ENCODE measurements around the gene CADPS2.

CADPS2 gene

GRCh38 chr7:122532406-122533269 lies 353.6 kb downstream of the CADPS2 start:
- no peak for DNase-seq (ENCODE audit: low read depth in 2 of 2)

- DNase-seq (ENCODE audit: low read depth in 2 of 2) = no peak
Observed at GRCh38 chr7:122528879-122529481, 357.3 kb downstream of the CADPS2 start.

DNA sequence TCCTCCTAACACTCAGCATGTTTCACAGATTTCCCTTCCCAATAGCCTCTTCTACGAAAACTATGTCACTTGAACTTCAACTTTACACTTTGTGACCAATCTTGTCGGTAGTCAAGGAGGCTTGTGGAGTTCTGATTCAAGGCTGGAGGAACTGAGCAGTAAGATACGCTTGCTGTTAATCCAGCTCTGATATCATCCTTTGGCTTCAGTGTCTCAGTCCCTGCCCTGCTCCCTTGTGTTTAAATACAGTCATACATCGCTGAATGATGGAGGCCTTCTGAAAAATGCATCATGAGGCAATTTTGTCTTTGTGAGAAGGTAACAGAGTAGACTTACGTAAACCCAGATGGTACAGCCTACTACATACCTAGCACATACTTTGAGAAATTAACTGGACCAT lies 360.9 kb downstream of the CADPS2 start:
- DNase-seq (ENCODE audit: low read depth in 2 of 2) = no peak

DNA sequence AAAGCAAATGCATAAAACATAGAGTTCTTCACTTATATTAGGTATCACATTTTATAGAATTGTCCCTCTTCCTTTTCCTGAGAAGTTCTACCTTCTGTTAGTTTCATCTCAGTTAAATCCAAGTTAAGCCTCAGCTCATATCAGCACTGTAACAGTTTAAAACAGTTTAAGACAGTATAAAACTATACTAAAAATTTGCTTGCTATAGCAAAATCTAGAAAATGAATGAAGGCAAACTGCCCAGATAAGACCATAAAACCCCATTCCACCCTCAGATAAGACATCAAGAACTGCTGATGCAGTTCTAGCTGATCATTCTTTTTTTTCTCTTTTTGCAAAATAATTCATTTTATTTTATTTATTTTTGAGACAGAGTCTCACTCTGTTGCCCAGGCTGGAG lies 364.5 kb downstream of the CADPS2 start:
- no peak for DNase-seq (ENCODE audit: low read depth in 2 of 2)

DNA sequence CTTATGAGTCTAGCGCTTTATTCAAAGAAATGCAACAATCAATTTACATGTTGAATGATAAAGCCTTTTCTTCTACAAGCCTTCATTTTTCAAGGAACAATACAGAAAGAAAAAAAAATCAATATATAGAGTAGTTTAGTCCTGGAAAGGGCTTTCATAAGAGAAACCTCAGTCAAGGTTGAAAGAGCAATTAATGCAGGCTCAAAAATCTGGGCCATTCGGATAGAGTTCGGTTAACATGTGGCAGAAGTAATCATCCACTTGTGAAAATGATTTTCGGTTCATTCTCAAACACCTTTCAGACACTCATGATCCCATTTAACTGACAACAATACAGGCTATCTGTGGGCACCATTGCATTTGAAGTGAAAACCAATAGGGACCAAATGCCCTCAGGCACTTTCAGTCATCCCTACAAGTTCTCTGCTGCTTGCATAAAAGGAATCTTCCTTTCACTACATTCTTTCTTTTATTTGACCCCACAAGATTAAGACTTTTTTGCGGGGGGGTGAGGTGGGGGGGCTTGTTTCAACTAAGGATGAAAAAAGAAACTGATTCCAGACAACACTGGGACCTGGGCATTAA lies 365.2 kb downstream of the CADPS2 start:
- DNase-seq (ENCODE audit: low read depth in 2 of 2) = no peak

GRCh38 chr7:122518488-122518887 lies 367.8 kb downstream of the CADPS2 start:
- no peak for DNase-seq (ENCODE audit: low read depth in 2 of 2)

DNA sequence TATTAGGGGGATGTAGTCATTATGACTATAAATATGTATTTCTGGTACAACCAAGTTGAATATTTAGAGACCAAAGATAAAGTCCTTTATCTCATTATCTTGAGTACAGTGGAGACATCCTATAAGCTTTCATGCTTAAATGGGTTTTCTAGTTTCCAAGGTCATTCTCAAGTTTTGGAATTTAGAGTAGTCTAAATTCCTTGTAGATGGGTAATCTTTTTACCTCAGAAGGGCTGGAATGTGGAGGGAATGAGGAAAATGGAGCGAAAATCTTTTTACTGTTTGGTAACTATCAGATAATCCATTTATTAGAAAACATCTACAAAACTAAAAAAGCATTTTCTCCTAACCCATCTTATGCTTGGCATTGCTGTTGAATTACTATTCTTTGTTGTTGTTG lies 368.7 kb downstream of the CADPS2 start:
- no peak for DNase-seq (ENCODE audit: low read depth in 2 of 2)

- no peak for DNase-seq (ENCODE audit: low read depth in 2 of 2)
Observed at GRCh38 chr7:122515404-122515803, 370.9 kb downstream of the CADPS2 start.

DNA sequence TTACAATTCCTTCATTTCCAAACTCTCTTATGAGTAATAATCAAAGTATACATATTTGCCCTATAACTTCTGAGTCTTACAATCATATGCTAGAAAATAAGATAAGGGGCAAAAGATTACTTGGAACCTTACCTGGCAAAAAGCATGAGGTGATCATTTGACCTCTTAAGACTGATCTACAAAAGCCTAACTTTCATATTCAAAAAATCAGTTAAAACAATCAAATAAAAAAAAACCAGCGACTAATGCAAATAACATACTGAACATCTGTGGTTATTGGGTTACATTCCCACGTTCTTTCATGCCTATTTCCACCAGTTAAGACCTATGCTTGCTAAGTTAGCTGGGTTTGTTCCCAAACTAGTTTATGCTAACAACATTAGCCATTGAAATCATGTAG lies 375.0 kb downstream of the CADPS2 start:
- no peak for DNase-seq (ENCODE audit: low read depth in 2 of 2)

- DNase-seq (ENCODE audit: low read depth in 2 of 2) = no peak
Observed at GRCh38 chr7:122507591-122507990, 378.7 kb downstream of the CADPS2 start.

DNA sequence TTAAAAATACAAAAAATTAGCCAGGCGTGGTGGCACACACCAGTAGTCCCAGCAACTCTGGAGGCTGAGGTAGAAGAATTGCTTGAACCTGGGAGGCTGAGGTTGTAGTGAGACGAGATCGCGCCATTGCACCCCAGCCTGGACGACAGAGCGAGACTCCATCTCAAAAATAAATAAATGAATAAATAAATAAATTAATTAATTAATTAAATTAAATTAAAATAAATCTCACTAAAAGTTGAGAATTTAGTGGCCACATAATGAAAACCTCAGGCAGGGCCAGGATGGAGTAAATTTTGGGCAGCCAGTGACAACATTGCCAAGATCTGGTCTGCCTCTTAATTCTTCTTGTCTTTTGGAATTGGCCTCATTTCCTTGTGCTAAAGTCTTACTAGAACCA lies 394.3 kb downstream of the CADPS2 start:
- no peak for DNase-seq (ENCODE audit: low read depth in 2 of 2)

DNA sequence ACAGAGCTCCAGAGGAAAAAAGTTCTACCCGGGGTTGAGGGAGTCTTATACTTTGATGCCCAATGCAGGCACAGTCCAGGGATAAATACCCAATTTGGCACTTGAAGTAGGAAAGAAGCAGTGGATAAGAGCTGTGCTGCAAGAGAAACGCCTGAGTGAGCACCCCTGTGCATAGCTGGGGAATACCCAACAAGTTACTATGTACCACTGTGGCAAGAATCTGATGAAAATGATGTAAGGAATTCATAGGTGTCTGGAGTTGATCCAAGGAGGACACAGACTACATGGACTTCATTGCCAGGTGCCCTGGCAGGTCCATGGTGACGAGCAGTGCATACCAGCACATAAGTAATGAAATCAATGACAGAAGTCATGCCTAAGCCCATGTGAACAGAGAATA lies 398.0 kb downstream of the CADPS2 start:
- DNase-seq (ENCODE audit: low read depth in 2 of 2) = no peak

- DNase-seq (ENCODE audit: low read depth in 2 of 2) = no peak
Observed at GRCh38 chr7:122487131-122487530, 399.1 kb downstream of the CADPS2 start.

DNA sequence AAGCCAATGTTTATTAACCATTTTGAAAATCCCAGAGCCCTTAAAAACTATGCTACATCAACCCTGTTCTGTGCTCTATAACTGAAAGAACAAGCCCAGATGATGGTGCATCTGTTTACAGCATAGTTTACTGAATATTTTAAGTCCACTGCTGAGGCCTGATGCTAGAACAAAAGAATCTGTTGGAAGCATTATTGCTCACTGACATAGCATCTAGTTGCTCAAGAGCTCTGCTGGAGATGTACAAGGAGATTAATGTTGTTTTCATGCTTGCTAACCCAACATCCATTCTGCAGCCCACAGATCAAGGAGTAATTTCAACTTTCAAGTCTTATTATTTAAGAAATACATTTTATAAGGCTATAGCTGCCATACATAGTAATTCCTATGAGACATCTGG lies 400.4 kb downstream of the CADPS2 start:
- DNase-seq (ENCODE audit: low read depth in 2 of 2) = no peak

GRCh38 chr7:122482212-122482611 lies 404.0 kb downstream of the CADPS2 start:
- no peak for DNase-seq (ENCODE audit: low read depth in 2 of 2)

GRCh38 chr7:122470859-122471258 lies 415.4 kb downstream of the CADPS2 start:
- no peak for DNase-seq (ENCODE audit: low read depth in 2 of 2)

DNA sequence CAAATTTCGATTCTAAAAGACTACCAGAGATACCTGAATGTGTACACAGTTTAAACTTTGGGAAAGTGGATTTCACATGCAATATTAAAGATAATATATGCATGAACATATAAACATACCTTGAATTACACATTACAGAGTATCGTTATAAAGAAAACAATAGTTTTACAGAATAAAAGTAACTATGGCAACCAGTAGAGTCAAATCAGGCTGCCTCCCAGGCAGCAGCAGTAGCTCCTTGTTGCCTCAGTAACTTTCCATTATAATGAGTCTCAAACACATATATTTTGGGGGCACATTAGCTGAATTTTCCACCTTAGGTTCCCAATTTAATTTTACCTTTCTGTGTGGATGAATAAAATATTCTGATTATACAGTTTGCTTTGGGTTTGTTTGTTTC lies 417.3 kb downstream of the CADPS2 start:
- no peak for DNase-seq (ENCODE audit: low read depth in 2 of 2)

- DNase-seq (ENCODE audit: low read depth in 2 of 2) = no peak
Observed at GRCh38 chr7:122467661-122468449, 418.4 kb downstream of the CADPS2 start.

- DNase-seq (ENCODE audit: low read depth in 2 of 2) = no peak
Observed at GRCh38 chr7:122465296-122465695, 421.0 kb downstream of the CADPS2 start.

GRCh38 chr7:122463631-122464030 lies 422.6 kb downstream of the CADPS2 start:
- no peak for DNase-seq (ENCODE audit: low read depth in 2 of 2)

DNA sequence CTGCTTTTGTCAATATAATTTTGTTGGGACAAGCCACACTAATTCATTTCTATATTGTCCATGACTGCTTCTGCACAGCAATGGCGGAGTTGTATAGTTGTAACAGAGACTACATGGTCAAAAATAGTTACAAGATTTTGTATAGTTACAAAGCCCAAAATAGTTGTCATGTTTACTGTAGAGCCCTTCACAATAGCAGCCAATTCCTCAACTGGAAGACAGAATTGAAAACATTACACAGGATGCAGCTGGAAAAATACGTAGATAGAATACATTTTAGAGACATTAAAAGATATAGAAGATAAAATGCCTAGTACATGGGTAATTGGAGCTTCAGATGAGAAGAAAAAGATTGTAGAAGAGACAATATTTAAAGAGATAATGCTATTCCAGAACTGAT lies 425.3 kb downstream of the CADPS2 start:
- no peak for DNase-seq (ENCODE audit: low read depth in 2 of 2)

DNA sequence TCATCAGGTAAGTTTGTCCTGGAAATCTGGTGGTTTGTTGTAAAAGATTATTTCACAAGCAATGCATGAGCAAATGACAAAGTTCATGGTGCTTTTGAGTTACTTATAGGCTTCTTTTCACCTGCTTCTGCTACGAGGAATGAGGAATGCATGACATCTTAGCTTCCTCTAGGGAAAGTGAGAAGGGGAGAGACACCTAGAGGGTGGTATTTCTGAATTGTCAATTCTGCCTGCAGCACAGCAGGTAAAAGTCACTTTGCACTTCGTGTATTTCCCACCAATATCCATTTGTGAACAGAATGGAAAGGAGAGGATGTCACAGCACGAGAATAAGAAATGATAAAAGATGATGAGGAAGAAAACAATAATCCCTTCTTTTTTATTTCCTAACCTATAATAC lies 428.3 kb downstream of the CADPS2 start:
- DNase-seq (ENCODE audit: low read depth in 2 of 2) = no peak
